GM12872 (cell line): Measurements from ENCODE around the gene TMEM97.

Source experiments
- TF ChIP-seq, protein P1 (sequence below): IDR thresholded peaks from 3 replicates; pipeline ENCODE4 v1.5.1; 2011; ENCODE audit warnings: low read depth, mild to moderate bottlenecking, low read length, moderate library complexity; ENCODE audit not compliant: insufficient read depth

The TMEM97 gene

DNA sequence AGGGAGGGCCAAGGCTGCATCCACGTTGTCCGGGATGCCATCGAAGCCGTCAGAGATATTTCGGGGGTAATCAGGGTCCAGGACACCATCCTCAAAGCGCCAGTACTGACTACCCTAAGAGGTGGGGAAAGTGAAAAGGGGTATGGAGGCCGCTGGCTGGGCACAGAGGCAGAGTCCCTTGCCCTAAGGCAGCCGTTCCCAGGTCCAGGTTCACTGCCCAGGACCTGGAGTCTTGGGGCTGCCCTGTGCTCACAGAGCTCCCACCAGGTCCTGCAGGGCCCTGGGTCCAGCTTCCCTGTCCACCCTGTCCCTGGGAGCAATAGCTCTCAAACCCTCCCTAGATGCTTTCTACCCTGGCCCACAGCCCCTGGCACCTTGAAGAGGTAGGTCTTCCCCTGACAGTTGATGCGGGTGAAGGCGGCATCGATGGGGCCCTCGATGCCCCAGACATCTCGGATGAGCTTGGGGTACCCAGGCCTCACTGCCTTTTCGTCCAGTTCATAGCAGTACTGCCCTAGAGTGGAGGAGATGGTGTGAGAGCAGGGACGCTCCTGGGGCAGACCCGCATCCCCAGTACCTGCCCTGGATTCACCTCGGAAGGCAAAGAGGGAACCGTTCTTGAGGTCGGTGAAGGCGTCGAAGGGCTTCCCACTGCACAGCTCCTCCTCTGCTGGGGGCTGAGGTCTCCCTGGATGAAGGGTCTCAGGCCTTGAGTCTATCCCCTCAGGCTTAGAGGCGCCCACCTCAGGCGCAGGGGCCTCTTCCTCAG, 50.1 kb downstream of the TMEM97 start:
- TF ChIP-seq, protein P1, sequence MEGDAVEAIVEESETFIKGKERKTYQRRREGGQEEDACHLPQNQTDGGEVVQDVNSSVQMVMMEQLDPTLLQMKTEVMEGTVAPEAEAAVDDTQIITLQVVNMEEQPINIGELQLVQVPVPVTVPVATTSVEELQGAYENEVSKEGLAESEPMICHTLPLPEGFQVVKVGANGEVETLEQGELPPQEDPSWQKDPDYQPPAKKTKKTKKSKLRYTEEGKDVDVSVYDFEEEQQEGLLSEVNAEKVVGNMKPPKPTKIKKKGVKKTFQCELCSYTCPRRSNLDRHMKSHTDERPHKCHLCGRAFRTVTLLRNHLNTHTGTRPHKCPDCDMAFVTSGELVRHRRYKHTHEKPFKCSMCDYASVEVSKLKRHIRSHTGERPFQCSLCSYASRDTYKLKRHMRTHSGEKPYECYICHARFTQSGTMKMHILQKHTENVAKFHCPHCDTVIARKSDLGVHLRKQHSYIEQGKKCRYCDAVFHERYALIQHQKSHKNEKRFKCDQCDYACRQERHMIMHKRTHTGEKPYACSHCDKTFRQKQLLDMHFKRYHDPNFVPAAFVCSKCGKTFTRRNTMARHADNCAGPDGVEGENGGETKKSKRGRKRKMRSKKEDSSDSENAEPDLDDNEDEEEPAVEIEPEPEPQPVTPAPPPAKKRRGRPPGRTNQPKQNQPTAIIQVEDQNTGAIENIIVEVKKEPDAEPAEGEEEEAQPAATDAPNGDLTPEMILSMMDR: no peak

DNA sequence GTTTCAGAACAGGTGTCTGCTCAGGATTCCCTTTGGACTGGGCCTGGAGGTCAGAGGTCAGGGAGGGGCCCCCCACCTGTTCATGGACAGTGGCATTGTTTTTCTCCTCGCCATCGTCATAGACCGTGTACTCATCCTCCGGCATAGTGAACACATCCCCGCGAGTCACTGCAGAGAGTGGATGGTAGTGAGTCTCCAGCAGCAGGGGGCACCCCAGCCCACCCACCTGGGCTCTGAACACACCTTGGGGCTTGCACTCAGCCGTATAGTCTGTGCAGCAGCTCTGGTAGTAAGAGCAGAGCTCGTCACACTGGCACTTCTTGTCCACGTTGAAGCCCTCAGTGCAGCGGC, 50.7 kb downstream of the TMEM97 start:
- TF ChIP-seq, protein P1: no peak

DNA sequence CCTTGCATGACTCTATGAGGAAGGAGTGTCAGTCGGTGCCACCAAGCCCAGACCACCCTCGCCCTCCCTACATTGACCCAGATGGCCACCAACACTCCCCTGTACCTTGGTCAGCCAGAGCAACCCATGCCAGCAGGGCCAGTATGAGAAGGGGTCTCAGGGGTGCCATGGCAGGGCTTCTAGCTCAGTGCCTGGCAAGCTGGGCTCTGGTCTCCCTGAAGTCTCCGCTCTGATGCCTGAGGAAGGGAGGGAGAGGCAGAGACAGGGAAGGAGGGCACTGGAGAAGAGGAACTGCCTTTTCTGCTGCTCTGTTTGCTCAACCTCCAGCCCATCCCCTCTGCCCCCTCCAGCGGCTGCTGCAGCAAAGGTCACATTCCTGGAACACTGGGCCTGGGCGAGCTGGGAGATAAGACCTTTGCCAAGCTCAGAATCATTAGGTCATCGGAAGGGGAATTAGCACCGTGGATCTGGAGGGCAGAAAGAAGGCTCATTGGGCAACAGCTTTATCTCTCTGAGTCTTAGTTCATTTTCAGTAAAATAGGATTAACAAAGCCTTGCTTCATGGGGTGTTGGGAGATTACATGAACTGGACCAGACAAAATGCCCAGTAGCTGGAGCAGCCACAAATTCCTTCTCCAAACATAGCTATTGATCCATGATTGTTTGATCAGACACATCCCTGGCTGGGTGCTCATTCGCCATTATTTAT, 51.2 kb downstream of the TMEM97 start, which contains the start of gene VTN:
Gene VTN, minus strand, starts transcription at position 273 of the 709 bp plus-strand sequence. Its CDS starts 104 bp downstream, at position 169.
- TF ChIP-seq, protein P1: no peak

DNA sequence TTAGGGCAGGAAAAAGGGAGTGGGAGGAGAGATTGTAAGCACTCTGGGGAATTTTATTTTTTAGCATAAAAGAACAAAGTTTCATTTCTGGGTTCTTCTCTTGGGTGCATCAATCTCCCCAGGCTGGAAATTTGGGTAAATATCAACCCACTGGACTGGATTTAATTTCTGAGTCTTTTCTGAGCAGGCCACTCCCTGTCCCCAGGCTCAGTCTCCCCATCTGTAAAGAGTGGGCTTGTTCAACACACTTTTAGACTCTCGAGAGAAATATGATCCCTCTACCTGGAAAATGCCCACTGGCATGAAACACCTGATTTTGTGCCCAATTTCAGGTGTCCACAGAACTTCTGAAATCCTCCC, 51.7 kb downstream of the TMEM97 start:
- TF ChIP-seq, protein P1: no peak

GRCh38 chr17:28371245-28372202, 52.5 kb downstream of the TMEM97 start, which contains the start of gene SARM1:
TSS of gene SARM1 (plus strand) at chr17:28371694. CDS start at chr17:28372033, 339 bp downstream.
- TF ChIP-seq, protein P1: no peak

DNA sequence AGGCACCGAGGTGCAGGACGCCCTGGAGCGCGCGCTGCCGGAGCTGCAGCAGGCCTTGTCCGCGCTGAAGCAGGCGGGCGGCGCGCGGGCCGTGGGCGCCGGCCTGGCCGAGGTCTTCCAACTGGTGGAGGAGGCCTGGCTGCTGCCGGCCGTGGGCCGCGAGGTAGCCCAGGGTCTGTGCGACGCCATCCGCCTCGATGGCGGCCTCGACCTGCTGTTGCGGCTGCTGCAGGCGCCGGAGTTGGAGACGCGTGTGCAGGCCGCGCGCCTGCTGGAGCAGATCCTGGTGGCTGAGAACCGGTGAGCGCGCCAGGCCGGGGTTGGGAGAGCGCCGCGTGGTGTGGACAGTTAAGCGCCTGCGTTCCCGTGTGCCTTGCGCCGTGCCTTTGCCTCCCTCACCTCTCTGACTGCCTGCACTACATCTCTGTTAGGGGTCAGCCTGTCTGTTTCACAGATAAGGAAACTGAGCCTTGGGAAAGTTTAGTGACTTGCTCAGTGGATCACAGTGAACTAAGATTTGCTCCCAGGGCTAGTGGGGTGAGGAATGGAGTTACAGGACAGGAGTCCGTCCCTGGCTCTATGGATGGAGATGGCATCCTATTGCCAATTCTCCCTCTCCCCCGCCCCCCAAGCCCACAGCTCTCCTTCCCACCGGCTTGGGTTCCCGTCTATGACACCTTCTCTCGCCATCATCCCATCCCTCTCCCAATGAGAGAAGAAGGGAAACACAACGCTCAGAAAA, 53.4 kb downstream of the TMEM97 start:
- TF ChIP-seq, protein P1: no peak
